Measurements from ENCODE around the gene COL13A1.

DNA sequence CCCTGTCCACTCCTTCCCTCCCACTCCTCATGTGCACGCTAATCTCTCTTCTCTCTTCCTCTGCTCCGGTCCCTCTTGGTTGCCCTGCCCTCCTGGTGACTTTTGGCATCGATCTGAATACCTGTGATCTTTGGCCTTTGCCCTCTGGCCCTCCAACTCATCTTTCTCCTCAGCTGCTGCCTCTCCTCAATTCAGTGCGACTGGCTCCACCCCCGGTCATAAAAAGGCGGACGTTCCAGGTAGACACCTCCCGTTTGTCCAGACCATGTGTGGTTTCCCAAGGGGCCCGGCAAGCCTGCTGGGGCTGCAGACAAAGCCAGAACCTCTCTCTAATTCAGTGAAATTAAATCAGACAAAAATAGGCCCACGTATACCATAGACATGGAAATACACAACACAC is 96.8 kb downstream of the COL13A1 start:
- TF ChIP-seq, protein P1, sequence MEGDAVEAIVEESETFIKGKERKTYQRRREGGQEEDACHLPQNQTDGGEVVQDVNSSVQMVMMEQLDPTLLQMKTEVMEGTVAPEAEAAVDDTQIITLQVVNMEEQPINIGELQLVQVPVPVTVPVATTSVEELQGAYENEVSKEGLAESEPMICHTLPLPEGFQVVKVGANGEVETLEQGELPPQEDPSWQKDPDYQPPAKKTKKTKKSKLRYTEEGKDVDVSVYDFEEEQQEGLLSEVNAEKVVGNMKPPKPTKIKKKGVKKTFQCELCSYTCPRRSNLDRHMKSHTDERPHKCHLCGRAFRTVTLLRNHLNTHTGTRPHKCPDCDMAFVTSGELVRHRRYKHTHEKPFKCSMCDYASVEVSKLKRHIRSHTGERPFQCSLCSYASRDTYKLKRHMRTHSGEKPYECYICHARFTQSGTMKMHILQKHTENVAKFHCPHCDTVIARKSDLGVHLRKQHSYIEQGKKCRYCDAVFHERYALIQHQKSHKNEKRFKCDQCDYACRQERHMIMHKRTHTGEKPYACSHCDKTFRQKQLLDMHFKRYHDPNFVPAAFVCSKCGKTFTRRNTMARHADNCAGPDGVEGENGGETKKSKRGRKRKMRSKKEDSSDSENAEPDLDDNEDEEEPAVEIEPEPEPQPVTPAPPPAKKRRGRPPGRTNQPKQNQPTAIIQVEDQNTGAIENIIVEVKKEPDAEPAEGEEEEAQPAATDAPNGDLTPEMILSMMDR (IDR thresholded peaks at IDR 0.05; ENCODE audit: insufficient read depth, low read depth, low read length), result no peak
- TF ChIP-seq EZH2 (IDR thresholded peaks at IDR 0.05; ENCODE audit: insufficient read depth, low read length), result no peak

Measured in astrocyte (in vitro differentiated cells and primary cell).